NCI-H2029 (cell line): ENCODE data around the gene FGF1.
"Not testable (repeated sequence)": the region's sequence is repeated elsewhere in the genome, so short reads cannot be mapped to it uniquely, and the experiment has no call there.

Source experiments
- DNase-seq: peaks from one replicate; lab custom pipeline; 2025; lab: John Stamatoyannopoulos, UW

The FGF1 gene

DNA sequence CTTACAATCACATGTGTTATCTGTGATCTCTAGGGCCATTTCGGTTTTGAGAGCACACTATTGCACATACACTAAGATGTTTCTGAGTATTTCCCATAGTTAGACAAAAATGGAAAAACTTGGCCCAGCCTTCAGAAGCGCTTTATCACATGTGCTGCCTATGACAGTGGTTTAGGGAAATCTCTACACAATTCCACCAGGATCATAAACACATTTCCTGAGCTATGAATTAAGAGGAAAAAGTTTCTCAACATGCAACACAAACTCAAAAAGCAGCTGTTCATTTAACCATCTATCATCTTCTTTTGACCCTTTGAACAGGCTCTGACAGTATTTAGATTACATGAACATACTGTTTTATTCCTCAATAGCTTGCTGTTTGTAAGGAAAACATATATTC is 15.1 kb downstream of the FGF1 start:
- DNase-seq: no peak

DNA sequence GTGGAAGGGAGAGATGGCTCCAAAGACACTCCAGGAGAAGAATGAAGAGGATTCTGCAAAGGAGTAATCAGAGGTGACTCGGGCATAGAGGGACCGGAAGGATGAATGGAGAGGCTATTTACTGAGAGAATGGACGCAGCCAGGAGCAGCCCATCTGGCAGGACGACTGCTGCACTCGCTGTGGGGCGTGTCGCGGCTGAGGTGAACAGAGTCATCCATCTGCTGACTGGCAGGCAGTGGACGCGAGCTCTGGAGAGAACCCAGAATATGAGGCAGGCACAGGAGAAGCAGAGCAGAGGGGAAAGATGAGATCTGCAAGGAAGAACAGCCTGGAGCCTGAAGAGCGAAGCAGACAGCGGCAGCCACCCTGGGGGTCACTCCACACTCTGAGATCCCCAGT is 16.4 kb downstream of the FGF1 start:
- DNase-seq: no peak

- no peak for DNase-seq
Measured at GRCh38 chr5:142668336-142668735, 17.6 kb downstream of the FGF1 start.

GRCh38 chr5:142667831-142668230 is 18.1 kb downstream of the FGF1 start:
- no peak for DNase-seq

- DNase-seq: no peak
Measured at GRCh38 chr5:142664636-142665035, 21.3 kb downstream of the FGF1 start.

GRCh38 chr5:142664067-142664466 is 21.8 kb downstream of the FGF1 start:
- no peak for DNase-seq

DNA sequence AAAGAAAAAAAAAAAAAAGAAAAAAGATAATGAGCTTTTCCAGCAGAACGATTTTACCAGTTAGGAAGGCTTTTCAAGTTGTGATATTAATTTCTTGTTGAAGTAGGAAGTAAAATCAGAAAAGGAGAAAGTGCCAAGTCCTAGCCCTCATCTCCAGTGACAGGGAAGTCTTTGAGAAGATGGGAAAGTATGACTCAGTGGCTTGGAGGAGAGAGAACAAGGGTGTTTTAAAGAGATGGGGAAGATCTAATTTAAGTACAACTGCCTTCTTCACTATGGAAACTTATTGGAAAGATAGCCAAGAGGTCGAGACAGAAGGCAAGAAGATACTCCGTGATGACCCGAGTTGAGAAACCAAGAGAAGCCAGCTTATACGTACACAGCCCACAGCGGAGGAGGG is 22.6 kb downstream of the FGF1 start:
- DNase-seq: no peak

DNA sequence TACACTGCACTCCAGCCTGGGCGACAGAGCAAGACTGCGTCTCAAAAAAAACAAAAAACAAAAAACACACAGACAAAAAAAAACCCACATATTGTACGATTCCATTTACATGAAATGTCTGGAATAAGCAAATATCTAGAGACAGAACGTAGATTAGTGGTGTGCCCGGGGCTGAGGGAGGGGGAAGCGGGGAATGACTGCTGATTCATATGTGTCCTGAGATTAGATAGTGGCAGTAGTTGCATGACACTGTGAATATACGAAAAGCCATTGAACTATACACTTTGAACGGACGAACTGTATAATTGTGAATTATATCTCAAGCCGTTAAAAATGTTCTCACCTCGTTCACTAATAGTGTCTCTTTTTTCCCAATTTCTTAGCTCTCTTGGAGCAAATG is 23.9 kb downstream of the FGF1 start:
- DNase-seq: no peak

GRCh38 chr5:142661143-142661542 is 24.7 kb downstream of the FGF1 start:
- no peak for DNase-seq

DNA sequence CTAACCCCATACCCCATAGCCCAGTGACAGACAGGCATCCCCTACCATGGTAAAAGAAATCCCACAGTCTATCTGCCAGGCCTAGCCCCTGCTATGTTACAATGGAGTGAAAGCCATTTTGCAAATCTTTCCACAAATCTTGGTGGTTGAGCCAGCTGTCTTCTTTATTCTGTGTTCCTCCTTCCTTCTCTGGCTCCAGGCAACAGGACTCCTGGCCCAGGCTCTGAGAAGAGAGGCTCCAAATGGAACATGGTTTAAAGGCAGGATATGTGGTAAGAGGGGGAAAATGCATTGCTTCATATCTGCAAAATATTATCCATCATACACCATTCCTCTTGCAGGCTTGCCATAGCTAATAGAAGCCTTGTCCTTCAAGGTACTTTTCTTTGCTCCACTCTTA is 25.2 kb downstream of the FGF1 start:
- DNase-seq: no peak

- DNase-seq: no peak
Measured at GRCh38 chr5:142660196-142660595, 25.7 kb downstream of the FGF1 start.

- no peak for DNase-seq
Measured at GRCh38 chr5:142659405-142659804, 26.5 kb downstream of the FGF1 start.

DNA sequence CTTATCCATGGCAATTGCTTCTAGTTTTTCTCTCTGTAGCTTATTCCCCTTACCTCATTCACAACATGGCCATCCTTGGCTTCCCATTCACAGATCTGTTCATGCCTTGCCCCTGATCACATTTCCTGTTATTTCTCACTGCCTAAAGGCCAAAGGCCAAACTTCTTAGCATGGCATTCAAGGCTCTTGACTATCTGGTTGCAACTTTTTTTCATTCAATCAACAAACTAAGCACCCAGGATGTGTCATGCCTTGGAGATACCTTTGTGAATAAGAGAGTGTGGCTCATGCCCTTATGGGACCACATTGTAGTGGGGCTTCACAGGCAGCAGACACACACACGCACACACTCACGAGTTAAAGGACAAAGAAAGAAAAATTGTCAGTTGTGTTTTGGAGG is 27.6 kb downstream of the FGF1 start:
- DNase-seq: no peak

DNA sequence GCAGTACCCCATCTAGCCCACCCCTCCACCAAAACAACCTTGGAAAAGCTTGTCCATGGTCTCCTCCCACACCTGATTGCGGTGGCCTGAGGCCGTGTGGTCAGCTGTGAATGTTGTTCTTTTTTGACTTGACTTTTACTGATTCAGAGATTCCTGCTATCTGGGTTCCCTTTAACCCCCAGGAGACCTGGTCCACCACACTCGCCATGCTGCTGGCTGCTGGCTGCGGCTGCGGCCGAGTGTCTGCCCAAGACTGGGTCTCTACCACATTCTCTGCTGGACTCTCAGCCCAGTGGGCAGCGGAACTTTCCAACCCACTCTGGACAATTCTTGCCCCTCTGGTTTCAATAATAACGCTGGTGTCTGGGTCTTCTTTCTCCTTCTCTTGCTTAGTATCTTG is 28.4 kb downstream of the FGF1 start:
- no peak for DNase-seq

DNA sequence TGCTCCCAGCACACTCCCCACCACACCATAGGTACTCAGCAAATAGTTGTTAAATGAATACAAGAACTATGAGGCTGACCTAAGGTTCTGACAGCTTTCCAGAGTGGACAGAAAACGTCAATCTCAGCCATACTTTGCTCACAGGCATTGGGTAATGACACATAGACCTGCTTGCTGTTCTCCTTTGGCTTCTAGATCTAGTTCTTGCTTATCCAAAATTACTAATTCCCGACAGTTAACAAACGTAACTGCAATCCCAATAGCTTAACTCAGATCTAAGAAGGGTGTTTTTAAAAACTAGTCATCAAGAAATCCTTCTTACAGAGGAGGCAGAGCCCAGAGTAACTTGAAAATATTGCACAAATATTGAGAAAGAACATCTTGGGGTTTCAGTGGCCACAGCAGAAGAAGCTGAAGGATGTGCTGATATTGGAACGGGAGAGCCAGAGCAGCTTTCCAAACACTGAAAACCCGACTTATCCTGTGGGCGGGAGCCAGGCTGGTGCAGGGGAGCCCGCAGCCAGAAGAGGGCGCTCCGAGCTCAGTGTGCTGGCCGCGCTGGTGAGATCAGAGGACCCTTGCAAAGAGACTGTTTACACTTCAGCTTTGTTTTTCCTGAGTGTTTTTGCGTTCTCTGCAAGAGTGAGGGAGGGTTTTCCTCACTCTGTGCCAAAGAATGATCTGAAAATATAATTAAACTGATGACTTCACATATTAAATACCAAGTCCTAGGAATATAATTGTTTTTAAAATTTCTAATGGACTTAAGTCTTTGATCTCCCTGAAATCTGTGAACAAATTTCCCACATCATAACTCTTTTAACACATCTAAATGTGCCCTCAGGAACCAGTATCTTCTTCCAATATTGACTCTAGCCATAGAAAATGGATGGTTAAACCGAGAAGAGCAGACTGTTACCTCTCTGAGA is 30.3 kb downstream of the FGF1 start:
- peak; percentile 71 for DNase-seq

DNA sequence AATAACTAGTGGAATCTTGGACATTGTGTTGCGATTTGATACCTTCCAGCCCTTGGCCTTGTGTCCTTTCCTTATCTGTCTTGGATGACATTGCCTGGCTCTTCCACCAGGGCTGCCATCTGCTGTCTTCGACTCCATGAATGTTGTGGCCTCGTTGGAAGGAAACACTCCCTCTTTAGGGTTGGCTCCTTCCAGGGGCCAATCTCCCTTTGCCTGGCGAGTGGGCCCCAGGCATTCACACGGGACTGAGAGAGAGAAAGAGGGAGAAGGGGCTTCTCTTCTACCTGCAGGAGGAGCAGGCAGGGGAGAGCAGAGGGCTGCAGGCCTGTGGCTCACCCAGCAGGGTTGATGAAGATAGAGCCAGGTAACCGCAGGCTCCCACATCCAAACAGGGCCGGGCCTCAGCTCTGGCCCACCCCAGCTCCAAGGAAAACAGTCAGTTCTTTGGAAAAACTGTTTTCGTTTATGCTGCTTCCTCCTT is 31.3 kb downstream of the FGF1 start:
- DNase-seq: no peak

GRCh38 chr5:142653321-142653720 is 32.6 kb downstream of the FGF1 start:
- no peak for DNase-seq

DNA sequence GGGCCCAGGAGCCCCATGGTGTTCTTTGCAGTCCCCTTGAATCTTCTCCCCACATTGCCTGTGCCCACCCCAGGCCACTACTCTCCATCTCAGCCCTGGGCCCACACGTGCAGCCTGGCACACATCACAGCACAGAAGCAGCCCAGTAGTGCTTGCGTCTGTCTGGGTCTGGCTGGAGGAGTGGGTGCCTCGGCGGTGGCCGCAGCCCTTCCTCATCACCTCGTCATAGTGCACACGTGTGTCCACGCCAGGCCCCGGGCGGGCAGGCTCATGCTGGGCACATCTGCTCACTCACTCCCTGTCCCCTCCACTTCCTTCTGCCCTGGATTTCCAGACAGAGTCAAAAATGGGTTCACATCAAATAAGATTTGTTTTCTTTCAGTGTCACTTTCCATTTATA is 33.3 kb downstream of the FGF1 start:
- no peak for DNase-seq

GRCh38 chr5:142650881-142651280 is 35.0 kb downstream of the FGF1 start:
- no peak for DNase-seq

DNA sequence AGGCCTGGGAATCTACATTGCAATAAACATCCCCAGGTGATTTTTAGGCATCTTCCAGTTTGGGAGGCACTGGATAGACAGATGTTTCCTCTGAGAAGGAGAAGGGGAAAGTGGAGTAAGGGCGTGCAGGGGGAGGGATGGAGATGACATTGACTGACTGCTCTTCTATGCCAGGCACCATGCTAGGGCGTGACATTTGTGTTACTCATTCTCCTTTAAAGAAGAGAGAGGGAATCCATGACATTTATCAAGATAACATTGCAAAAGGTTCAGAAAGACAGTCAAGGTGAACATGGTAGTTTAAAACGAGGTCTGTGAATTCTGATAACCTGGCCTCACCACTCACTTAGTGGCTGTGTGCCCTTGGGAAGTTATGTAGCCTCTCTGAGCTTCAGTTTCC is 35.8 kb downstream of the FGF1 start:
- no peak for DNase-seq

DNA sequence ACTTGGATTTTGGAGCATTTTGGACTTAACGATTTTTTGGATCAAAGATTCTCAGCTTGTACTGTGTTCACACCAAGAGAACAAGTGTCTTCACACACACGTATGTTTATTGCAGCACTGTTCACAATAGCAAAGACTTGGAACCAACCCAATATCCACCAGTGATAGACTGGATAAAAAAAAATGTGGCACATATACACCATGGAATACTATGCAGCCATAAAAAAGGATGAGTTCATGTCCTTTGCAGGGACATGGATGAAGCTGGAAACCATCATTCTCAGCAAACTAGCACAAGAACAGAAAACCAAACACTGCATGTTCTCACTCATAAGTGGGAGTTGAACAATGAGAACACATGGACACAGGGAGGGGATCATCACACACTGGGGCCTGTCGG is 37.8 kb downstream of the FGF1 start:
- DNase-seq: not testable (repeated sequence)

DNA sequence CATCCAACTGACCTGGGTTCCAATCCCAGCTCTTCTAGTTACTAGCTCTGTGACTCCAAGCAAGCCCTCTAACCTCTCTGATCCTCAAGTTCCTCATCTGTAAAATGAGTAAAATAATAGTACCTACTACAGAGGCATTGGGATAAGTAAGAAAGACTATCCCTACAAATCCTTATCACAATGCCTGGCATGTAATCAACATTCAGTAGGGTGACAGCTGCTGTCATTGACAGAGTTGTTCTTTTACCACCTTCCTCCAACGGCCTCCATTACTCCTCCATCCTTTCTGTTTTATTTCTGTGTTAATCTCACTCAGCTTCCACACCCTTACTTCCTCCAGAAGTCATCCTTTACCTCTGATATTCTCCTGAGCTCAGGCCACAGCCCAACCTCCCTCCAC is 40.4 kb downstream of the FGF1 start:
- no peak for DNase-seq

DNA sequence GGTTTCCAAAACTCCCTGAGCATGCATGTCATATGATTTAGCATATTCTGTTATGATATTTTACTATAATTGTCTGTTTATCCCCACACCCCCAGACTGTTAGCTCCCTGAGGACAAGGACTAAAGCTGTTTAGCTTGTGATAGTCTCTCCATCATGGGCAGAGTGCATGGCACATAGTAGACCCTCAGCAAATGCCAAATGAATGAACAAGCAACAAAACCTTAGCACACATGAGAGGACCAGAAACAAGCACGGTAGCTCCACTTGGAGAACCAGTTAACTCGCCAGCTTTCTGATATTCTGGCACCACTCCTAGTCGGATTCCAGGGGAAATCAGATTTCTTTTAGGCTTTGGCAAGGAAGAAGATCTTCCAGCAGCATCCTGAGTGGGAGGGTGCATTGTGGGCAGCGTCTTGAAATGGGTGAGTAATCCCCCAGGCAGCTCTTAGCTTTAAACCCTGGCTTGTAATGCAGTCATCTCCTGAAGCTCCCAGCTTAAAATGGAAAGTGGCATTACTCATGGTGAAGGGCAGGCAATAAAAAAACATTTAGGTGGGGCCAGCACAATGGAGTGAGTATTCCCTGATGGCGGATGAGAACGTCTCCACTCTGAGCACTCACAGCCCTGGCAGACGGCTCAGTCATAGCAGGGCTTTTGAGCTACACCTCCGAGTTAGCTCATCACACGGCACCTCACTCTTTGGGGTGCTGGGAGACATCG is 41.1 kb downstream of the FGF1 start:
- no peak for DNase-seq
